GM18907 (cell line): ENCODE results near the gene CSMD2.
"Not testable (repeated sequence)": the region's sequence is repeated elsewhere in the genome, so short reads cannot be mapped to it uniquely, and the experiment has no call there.

Experiments
- ATAC-seq: cut with Tn5 transposase; IDR thresholded peaks from one replicate; pipeline ENCODE4 v1.9.1; 2021; ENCODE audit warnings: mild to moderate bottlenecking, moderate library complexity; ENCODE audit not compliant: unreplicated experiment

CSMD2 gene

GRCh38 chr1:34016281-34016680 lies 148.7 kb downstream of the CSMD2 start:
- not testable (repeated sequence) for ATAC-seq

- no peak for ATAC-seq
Observed at GRCh38 chr1:34013958-34014737, 150.9 kb downstream of the CSMD2 start.

GRCh38 chr1:34013136-34013535 lies 151.9 kb downstream of the CSMD2 start:
- ATAC-seq = no peak

- no peak for ATAC-seq
Observed at GRCh38 chr1:34009340-34009985, 155.6 kb downstream of the CSMD2 start.

GRCh38 chr1:34007760-34008159 lies 157.3 kb downstream of the CSMD2 start:
- ATAC-seq = no peak

GRCh38 chr1:34005309-34005708 lies 159.7 kb downstream of the CSMD2 start:
- ATAC-seq = no peak

- ATAC-seq = no peak
Observed at GRCh38 chr1:34002810-34003209, 162.2 kb downstream of the CSMD2 start.

GRCh38 chr1:33997127-33998036 lies 167.6 kb downstream of the CSMD2 start:
- ATAC-seq = no peak

- no peak for ATAC-seq
Observed at GRCh38 chr1:33996281-33996680, 168.7 kb downstream of the CSMD2 start.

- ATAC-seq = no peak
Observed at GRCh38 chr1:33993301-33993700, 171.7 kb downstream of the CSMD2 start.

GRCh38 chr1:33990281-33990680 lies 174.7 kb downstream of the CSMD2 start:
- ATAC-seq = no peak

- no peak for ATAC-seq
Observed at GRCh38 chr1:33988161-33988560, 176.9 kb downstream of the CSMD2 start.

- ATAC-seq = no peak
Observed at GRCh38 chr1:33986390-33987095, 178.5 kb downstream of the CSMD2 start.

GRCh38 chr1:33985656-33986055 lies 179.4 kb downstream of the CSMD2 start:
- ATAC-seq = no peak

GRCh38 chr1:33984906-33985565 lies 180.0 kb downstream of the CSMD2 start:
- ATAC-seq = no peak

GRCh38 chr1:33982419-33982818 lies 182.6 kb downstream of the CSMD2 start:
- no peak for ATAC-seq

- ATAC-seq = no peak
Observed at GRCh38 chr1:33979341-33979740, 185.7 kb downstream of the CSMD2 start.

GRCh38 chr1:33975961-33976360 lies 189.1 kb downstream of the CSMD2 start:
- ATAC-seq = no peak

- ATAC-seq = no peak
Observed at GRCh38 chr1:33973799-33974545, 191.1 kb downstream of the CSMD2 start.
